ENCODE measurements around the gene ZNF236.

DNA sequence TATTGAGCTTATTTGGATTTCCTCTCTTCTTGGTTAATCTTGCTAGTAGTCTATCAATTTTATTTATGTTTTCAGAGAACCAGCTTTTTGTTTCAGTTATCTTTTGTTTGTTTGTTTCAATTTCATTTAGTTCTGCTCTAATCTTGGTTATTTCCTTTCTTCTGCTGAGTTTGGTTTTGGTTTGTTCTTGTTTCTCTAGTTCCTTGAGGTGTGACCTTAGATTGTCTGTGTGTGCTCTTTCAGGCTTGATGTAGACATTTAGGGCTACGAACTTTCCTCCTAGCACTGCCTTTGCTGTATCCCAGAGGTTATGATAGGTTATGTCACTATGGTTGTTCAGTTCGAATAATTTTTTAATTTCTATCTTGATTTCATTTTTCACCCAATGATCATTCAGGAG lies 141.6 kb downstream of the ZNF236 start:
- TF ChIP-seq POLR2A (IDR thresholded peaks at IDR 0.05; ENCODE audit: low read depth) (no peak), CTCF (IDR thresholded peaks at IDR 0.05) (no peak)
